AG09309 (cell line): Measurements from ENCODE around the gene DNAJB1.
"Not testable (repeated sequence)": the region's sequence is repeated elsewhere in the genome, so short reads cannot be mapped to it uniquely, and the experiment has no call there.

Experiments used
- DNase-seq: peaks from one replicate; pipeline ENCODE4 v3.0.0-alpha.2; 2010; ENCODE audit warnings: low read depth
- H3K4me3 ChIP-seq: 2 replicates; pipeline ENCODE4 v1.5.1; 2011; ENCODE audit warnings: mild to moderate bottlenecking, low read depth, low read length, moderate library complexity; ENCODE audit not compliant: control insufficient read depth
- TF ChIP-seq, protein P1 (sequence below): IDR thresholded peaks from 2 replicates; pipeline ENCODE4 v1.5.1; 2011; ENCODE audit warnings: mild to moderate bottlenecking, low read depth, low read length, inconsistent platforms; ENCODE audit not compliant: insufficient read depth, control insufficient read depth; ENCODE audit errors: missing control alignments

Gene DNAJB1

DNA sequence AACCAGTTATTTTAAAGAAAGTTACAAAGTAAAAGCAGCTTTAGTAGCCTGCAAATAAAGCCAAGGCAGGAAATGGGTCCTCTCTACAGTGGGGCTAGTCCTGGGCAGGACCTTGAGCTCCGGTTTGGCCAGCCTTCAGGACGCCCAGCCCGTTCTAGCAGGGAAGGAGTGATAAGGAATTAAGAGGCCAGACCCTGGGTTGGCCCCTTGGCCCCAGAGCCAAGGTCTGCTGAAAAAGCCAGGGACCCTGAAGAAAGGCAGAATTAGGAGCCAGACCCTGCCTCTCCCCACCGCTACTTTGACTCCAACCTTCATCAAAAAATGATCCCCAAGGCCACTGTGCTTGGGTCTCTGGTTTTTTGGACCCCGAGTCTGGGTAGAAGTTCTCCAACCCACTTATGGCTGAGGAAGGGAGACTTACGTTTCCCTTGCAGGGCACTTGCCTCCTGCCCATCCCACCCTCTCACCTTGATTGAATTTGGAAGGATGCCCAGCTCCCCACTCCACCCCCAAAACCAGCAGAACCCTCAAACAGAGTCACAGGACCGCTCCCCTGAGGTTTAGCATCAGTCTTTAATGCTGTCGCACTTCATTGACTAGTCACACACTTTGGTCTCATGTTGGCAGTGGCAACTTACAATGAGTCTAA lies 3.9 kb downstream of the DNAJB1 start:
- TF ChIP-seq, protein P1, sequence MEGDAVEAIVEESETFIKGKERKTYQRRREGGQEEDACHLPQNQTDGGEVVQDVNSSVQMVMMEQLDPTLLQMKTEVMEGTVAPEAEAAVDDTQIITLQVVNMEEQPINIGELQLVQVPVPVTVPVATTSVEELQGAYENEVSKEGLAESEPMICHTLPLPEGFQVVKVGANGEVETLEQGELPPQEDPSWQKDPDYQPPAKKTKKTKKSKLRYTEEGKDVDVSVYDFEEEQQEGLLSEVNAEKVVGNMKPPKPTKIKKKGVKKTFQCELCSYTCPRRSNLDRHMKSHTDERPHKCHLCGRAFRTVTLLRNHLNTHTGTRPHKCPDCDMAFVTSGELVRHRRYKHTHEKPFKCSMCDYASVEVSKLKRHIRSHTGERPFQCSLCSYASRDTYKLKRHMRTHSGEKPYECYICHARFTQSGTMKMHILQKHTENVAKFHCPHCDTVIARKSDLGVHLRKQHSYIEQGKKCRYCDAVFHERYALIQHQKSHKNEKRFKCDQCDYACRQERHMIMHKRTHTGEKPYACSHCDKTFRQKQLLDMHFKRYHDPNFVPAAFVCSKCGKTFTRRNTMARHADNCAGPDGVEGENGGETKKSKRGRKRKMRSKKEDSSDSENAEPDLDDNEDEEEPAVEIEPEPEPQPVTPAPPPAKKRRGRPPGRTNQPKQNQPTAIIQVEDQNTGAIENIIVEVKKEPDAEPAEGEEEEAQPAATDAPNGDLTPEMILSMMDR, result no peak
- H3K4me3 ChIP-seq, result no peak overlapping the region

DNA sequence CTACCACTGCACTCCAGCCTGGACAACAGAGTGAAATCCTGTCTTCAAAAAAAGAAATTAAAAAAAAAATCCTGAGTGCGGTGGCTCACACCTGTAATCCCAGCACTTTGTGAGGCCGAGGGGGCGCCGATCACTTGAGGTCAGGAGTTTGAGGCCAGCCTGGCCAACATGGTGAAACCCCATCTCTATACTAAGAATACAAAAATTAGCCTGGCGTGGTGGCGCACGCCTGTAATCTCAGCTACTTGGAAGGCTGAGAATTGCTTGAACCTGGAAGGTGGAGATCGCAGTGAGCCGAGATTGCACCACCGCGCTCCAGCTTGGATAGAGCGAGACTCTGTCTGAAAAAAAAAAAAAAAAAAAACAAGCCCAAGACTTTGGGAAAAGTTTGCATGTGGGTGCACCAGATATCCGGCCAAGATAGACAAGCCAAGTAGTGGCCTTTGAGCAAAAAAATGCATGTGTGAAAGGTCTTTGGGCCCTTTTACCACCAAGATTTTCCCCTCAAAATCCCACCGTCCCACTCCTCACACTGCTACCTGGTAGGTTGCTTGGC lies 5.7 kb downstream of the DNAJB1 start:
- H3K4me3 ChIP-seq, result no peak overlapping the region
- DNase-seq, result no peak

More for the DNA sequence above, 3.9 kb downstream of the DNAJB1 start:
- DNase-seq, result no peak

DNA sequence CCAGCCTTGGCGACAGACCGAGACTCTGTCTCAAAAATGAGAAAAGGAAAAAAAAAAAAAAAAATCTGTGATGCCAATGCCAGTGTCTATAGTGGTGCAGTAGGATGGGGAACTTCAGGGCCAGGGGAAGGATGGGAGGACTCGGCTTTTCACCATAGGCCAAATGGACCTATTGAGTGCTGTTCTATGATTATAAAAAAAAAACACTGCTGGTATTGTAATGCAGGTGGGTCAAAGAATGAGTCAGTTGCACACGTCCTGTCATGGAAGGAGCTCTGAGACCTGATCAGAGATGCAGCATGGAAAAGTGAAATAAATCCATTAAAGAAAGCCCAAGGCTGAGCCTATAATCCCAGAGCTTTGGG lies 7.0 kb downstream of the DNAJB1 start:
- TF ChIP-seq, protein P1, result no peak
- DNase-seq, result no peak
- no peak overlapping the region for H3K4me3 ChIP-seq

More for the DNA sequence above, 5.7 kb downstream of the DNAJB1 start:
- TF ChIP-seq, protein P1, result no peak

DNA sequence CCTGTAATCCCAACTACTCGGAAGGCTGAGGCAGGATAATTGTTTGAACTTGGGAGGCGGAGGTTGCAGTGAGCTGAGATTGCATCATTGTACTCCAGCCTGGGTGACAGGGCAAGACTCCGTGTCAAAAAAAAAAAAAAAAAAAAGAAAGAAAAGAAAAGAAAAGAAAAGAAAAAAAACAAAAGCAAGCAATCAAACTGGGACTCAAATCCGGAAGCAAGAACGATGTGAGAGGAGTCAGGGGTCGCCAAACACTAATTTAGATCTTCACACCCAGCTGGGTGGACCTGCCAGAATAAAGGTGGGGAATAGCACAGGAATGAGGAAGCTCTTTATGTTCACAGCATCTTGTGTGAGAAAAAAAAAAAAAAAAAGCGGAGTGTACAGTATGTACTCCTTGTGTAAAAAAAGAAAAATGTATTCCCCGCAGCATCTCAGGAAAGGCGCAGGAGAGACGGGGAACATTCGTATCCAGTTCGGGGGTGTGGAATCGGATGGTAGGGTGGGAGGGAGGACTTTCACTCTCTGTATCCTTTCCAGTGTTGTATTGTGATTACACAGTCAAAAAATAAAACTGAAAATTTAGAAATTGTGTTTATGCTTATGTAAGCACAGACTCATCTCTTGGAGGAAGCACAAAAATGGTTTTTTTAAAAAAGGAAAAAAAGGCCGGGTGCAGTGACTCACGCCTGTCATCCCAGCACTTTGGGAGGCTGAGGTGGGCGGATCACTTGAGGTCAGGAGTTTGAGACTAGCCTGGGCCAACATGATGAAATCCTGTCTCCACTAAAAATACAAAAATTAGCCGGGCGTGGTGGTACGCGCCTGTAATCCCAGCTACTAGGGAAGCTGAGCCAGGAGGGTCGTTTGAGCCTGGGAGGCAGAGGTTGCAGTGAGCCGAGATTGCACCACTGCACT lies 7.6 kb downstream of the DNAJB1 start:
- TF ChIP-seq, protein P1, result no peak
- DNase-seq, result no peak
- H3K4me3 ChIP-seq, result no peak overlapping the region

DNA sequence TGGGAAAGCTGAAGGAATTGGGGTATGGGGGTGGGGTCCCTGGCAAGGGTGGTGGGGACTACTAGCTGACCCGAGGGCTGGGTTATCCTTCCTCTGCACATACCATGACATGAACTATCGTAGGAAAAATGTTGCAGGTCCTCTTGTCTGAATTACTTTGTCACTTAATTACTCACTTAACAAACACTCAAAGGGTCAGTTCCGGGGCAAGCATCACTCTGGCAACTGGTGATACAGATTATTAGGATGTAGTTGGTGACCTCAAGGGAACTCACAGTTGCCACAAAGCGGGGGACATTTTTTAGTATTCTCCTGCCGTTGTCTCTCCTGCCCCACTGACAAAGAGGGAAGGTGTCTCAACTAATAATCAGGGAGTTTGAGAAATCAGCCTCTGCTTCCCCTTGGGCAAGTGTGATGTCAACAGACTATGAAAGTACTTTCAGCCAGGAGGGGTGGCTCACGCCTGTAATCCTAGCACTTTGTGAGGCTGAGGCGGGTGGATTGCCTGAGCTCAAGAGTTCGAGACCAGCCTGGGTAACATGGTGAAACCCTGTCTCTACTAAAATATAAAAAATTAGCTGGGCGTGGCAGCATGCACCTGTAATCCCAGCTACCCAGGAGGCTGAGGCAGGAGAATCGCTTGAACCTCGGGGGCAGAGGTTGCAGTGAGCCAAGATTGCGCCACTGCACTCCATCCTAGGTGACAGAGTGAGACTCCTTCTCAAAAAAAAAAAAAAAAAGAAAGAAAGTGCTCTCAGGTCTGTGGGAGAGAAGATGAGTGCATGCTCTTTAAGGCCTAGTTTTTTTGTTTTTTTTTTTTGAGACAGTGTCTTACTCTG lies 10.3 kb downstream of the DNAJB1 start:
- TF ChIP-seq, protein P1, result no peak
- no peak overlapping the region for H3K4me3 ChIP-seq
- no peak for DNase-seq

DNA sequence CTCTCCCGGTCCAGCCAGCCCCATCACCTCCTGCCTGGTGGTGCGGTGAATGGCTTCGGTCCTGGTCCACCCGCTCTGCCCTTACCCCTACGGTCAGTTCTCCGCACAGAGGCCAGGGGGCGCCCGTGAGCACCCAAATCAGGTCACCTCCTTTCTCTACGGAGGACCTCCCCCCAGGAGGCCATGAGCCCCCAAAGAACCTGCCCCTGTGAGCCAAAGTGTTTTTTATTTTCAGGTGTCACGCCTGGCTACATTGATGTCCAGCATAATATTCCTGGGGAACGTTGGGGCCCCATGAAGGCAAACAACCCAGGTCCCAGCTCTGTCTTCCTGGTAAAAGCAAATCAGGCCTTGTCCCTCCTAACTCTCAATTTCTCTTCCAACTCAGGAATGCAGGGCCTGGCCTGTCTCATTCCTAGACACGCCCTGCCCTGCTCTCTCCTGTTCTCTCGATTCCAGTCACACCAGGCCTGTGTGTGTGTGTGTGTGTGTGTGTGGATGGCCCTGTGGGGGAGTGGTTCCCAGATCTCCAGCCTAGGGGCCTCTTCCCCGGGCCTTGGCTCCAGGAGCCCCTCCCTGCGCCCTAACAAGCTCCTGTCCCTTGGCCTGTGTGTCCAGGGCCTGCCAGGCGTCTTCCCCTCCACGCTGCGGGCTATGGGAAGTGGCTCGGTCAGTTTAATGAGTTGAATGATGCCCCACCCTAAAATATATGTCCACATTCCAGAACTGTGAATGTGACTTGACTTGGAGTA lies 12.5 kb downstream of the DNAJB1 start:
- TF ChIP-seq, protein P1, result peak; percentile 71
- no peak for DNase-seq
- H3K4me3 ChIP-seq, result no peak overlapping the region

DNA sequence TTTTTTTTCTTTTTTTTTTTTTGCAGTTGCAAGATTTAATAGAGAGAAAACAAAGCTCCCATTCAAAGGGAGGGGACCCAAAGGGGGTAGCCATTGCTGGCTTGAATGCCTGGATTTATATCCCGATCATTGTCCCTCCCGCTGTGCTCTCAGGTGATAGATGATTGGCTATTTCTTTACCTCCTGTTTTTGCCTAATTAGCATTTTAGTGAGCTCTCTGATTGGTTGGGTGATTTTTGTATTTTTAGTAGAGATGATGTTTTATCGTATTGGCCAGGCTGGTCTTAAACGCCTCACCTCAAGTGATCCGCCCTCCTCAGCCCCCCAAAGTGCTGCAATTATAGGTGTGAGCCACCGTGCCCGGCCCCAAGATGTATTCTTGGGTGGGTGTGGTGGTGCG lies 13.6 kb downstream of the DNAJB1 start:
- H3K4me3 ChIP-seq, DNase-seq: not testable (repeated sequence)
